PC-9 (cell line): ENCODE results near the gene PRKCA.

Experiments used
- CTCF ChIP-seq: fragments of 200-600 bp; sonication (generic); conservative IDR thresholded peaks from 2 replicates; pipeline ENCODE4 v1.6.1; 2017; ENCODE audit warnings: mixed run types, antibody characterized with exemption, mild to moderate bottlenecking, moderate library complexity
- EZH2 ChIP-seq: fragments of 200-600 bp; sonication (generic); IDR thresholded peaks from 2 replicates; pipeline ENCODE4 v1.8.0; 2017; ENCODE audit warnings: antibody characterized with exemption, low read depth

GRCh38 chr17:66527335-66527734, 224.9 kb downstream of the PRKCA start:
- TF ChIP-seq EZH2 (no peak), CTCF (no peak)
